Lower leg skin (tissue), 3 donors: ENCODE data around the gene BRD8.

Experiments used
- POLR2A ChIP-seq, 2 donors: fragments of 450-650 bp; IDR thresholded peaks; one replicate each; pipeline ENCODE4 v1.6.1; 2016 to 2017; ENCODE audit warnings: antibody characterized with exemption in 2 of 2, mild to moderate bottlenecking in 1 of 2, moderate library complexity in 1 of 2
- TF ChIP-seq, protein P1 (sequence below), 3 donors: fragments of 450-650 bp; IDR thresholded peaks; one replicate each; pipeline ENCODE4 v1.5.1; 2016; ENCODE audit warnings: antibody characterized with exemption in 3 of 3, mild to moderate bottlenecking in 3 of 3, moderate library complexity in 2 of 3

DNA sequence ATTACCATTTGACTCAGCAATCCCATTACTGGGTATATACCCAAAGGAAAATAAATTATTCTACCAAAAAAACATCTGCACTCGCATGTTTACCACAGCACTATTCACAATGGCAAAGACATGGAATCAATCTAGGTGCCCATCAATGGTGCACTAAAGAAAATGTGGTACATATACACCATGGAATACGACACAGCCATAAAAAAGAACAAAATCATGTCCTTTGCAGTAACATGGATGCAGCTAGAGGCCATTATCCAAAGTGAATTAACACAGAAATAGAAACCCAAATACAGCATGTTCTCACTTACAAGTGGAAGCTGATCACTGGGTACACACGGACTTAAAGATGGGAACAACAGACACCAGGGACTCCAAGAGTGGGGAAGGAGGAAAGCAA lies 32.6 kb upstream of the BRD8 start:
- TF ChIP-seq, protein P1, sequence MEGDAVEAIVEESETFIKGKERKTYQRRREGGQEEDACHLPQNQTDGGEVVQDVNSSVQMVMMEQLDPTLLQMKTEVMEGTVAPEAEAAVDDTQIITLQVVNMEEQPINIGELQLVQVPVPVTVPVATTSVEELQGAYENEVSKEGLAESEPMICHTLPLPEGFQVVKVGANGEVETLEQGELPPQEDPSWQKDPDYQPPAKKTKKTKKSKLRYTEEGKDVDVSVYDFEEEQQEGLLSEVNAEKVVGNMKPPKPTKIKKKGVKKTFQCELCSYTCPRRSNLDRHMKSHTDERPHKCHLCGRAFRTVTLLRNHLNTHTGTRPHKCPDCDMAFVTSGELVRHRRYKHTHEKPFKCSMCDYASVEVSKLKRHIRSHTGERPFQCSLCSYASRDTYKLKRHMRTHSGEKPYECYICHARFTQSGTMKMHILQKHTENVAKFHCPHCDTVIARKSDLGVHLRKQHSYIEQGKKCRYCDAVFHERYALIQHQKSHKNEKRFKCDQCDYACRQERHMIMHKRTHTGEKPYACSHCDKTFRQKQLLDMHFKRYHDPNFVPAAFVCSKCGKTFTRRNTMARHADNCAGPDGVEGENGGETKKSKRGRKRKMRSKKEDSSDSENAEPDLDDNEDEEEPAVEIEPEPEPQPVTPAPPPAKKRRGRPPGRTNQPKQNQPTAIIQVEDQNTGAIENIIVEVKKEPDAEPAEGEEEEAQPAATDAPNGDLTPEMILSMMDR (IDR thresholded peaks at IDR 0.05), result no peak
- no peak for TF ChIP-seq POLR2A (IDR thresholded peaks at IDR 0.05)
